A172 (cell line): ENCODE measurements around the gene ZBTB47. TPM values are rescaled to one million over a fixed set of nuclear protein-coding genes. Genes with fewer than 3 reads are reported as not detected.

Experiments
- DNase-seq: peaks from one replicate; pipeline ENCODE4 v3.0.0-alpha.2; 2015; ENCODE audit warnings: low spot score
- total RNA-seq: library from RNA; depleted of rRNA; stranded (reverse); fragments of >200 nt; shearing (Covaris generic); gene quantifications from 2 replicates; pipeline ENCODE4 v1.2.3, GENCODE V29; 2014

Gene ZBTB47
- total RNA-seq, 1 experiment from 2014 or later: 17.9 TPM

GRCh38 chr3:42699511-42699971, 46.0 kb downstream of the ZBTB47 start:
- no peak for DNase-seq

- DNase-seq: no peak
Measured at GRCh38 chr3:42700366-42701288, 47.1 kb downstream of the ZBTB47 start.

DNA sequence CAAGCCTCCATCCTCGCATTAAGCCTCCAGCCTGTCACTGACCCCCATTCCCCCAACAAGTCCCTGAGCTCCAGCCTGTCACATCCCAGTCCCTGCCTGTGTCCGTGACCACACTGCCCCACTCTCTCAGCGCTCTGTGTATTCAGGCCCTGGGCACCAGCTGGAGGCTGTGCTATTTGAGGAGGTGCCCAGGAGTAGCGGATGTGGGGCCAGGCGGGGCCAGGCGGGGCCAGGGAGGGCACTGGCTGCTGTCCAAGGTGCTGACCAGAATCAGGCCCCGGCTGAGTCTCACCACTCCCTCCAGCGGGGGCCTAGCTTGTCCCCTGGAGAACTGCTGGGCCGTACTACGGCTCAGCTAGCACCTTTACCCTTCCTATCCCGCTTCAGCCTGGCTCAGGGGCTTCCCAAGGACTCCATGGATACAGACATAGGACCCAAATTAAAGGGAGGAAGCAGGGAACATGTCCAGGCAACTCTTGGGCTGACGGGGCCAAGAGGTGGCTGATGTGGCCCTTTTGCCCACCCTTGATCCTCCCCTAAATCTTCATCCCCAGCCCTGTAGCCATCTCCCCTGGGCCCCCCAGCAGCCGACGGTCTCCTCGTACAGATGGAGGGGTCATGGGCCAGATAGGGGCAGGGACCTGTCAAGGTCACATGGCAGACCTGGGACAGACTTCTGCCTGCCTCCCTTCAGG, 48.0 kb downstream of the ZBTB47 start:
- DNase-seq: peak; percentile 49

GRCh38 chr3:42702066-42702951, 48.8 kb downstream of the ZBTB47 start, which contains the start of gene HHATL:
TSS of gene HHATL (minus strand) at chr3:42702798. CDS start at chr3:42700826, 1,972 bp downstream.
- DNase-seq: no peak

DNA sequence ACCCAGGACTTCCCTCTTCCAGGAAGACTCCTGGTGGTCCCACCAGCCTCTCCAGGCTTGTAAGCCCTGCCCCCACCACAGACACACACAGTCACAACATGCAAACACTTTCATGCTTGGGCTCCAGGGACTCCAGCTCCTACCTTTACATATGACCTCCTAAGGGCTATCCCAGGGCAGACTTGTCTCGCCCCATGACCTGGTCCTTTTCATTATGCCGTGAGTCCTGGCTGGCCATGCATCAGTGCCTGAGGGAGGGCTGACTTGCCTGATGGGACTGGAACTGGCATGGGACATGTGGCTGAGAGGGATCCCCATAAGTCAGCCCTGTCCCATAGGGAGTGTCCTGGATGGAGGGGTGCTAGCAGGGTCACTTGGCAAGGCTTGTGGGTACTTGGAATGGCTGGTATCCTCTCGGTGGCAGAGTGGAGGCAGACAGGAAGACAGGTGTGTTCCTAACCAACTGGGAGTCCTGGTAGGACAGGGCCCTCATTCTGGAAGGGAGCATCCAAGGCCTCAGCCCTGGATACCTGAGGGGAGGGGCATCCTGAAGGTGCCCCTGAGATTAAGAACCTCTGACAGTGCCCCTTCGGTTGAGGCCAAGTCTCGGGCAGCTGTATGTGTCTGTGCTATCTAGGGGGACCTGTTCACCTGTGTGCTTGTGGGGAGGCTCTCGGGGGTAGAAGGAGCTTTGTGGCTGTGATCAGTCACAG, 49.6 kb downstream of the ZBTB47 start:
- no peak for DNase-seq

GRCh38 chr3:42703695-42704025, 50.2 kb downstream of the ZBTB47 start:
- no peak for DNase-seq

- DNase-seq: peak; percentile 35
Measured at GRCh38 chr3:42704136-42704841, 50.8 kb downstream of the ZBTB47 start.

DNA sequence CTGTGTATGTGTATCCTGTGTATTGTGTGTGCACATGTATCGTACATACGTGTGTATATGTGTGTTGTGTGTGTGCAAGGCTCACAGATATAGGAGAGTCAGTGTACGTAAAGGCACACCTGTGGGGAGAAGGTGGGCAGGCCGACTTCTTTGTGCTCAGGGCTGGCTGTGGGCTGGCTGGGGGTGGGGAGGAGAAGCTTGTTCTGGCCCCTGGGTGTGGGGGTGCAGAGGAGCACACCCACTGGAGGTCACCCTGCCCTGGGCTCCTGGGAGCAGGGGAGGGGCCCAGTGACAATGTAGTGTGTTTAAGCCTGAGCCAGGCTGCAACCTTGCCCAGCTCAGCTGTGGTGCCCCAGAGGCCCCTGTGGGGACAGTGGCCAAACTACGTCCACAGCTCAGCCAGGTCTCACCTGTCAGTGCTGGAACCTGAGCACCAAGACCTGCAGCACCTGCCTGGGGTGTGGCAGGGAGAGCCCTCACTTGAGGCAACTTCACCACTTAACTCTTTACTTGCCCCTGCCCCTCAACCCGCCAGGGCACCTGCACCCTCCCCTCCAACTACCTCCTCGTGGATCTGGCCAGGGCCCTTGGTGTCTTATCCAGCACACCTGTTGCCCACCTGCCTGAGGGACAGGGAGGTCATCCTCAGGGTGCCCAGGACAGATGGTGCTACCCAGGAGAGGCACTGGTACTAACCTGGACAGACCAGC, 51.7 kb downstream of the ZBTB47 start:
- no peak for DNase-seq

GRCh38 chr3:42705962-42706585, 52.6 kb downstream of the ZBTB47 start:
- DNase-seq: no peak

GRCh38 chr3:42706721-42707619, 53.5 kb downstream of the ZBTB47 start:
- no peak for DNase-seq

- no peak for DNase-seq
Measured at GRCh38 chr3:42707620-42708355, 54.3 kb downstream of the ZBTB47 start.

DNA sequence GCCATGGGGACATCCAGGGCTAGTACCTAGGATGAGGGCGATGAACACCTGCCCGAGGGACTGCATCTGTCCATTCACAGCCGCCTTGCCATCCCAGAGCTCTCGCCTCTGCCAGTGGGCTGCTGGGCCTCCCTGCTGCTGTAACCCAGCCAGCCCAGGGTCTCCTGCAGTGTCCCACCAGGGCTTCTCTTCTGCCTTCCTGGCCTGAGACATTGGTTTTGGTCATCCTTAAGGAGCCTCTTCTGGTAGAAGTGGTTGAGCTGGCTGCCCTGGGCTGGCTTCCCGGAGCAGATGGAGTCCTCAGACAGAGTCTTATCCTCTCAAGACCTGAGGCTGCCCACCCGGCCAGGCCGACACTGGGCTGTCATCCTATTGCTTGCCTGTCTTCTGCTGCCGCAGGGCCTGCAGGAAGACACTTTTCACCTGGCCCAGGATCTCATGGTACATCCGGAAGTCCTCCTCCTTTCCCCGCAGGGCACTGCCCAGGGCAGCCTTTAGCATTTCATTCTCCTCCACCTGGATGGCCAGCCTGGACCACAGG, 55.2 kb downstream of the ZBTB47 start:
- no peak for DNase-seq

DNA sequence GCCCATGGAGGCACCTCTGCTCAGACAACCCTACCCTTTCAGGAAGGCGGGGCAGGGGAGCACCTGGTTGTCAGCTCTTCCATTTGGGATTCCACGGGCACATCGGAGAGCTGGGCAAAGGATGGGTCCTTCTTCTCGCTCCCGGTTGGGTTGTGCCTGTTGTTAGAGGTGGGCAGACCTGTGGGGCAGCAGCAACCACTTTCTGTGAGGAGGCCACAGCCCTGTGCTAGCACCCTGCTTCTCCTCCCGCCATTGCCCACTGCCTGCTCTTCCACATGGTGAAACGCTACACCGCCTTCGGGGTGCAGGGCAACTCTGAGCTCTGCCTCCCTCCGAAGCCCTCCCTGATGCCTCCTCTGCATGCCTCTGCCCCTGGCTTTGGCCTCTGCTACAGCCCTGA, 56.1 kb downstream of the ZBTB47 start:
- DNase-seq: no peak

DNA sequence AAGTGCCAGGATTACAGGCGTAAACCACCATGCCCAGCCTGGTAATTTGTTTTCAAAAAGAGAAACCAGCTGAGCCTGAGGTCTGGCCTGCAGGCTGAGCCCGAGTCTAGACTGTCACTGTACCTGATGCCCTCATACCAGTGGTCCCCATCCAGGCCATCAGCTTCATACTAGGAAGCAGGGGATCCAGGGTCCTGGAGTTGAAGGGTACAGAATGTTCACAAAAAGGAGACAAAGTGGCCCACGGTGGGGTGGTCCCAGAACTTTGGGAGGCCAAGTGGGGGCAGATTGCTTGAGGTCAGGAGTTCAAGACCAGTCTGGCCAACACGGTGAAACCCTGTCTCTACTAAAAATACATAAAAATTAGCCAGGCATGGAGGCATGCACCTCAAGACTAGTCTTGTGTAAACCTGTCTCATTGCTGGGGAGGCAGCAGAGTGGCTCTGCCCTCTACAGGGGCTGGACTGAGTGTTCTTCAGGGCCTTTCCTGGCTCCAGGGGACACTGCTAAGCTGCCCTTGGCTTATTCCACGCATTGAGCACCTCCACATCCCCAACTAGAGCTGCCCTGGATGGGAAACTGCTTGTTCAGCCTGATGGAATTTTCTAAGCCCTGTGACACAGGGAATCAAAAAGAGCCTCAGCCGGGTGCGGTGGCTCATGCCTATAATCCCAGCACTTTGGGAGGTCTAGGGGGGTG, 57.0 kb downstream of the ZBTB47 start:
- no peak for DNase-seq

- DNase-seq: no peak
Measured at GRCh38 chr3:42711491-42712343, 58.2 kb downstream of the ZBTB47 start.

GRCh38 chr3:42712344-42712648, 58.8 kb downstream of the ZBTB47 start:
- DNase-seq: no peak
